GM23248 (cell line): ENCODE measurements around the gene RNF150. TPM values are rescaled to one million over a fixed set of nuclear protein-coding genes. Genes with fewer than 3 reads are reported as not detected.

Experiments used
- DNase-seq: peaks from one replicate; pipeline ENCODE4 v3.0.0-alpha.2; 2015
- H2AFZ ChIP-seq: fragments of 200-600 bp; sonication (generic); 2 replicates; pipeline ENCODE4 v1.6.1; 2016; ENCODE audit warnings: antibody characterized with exemption
- H3F3A ChIP-seq: fragments of 200-600 bp; sonication (generic); 2 replicates; pipeline ENCODE4 v1.6.1; 2016; ENCODE audit warnings: mild to moderate bottlenecking, antibody characterized with exemption, mixed run types; ENCODE audit not compliant: insufficient read depth
- H3K27ac ChIP-seq: fragments of 200-600 bp; sonication (generic); 2 replicates; pipeline ENCODE4 v1.5.1; 2016; ENCODE audit warnings: mild to moderate bottlenecking
- H3K27me3 ChIP-seq: fragments of 200-600 bp; sonication (generic); replicated peaks from 2 replicates; pipeline ENCODE4 v1.6.1; 2016; ENCODE audit warnings: mild to moderate bottlenecking; ENCODE audit not compliant: insufficient read depth
- H3K36me3 ChIP-seq: fragments of 200-600 bp; sonication (generic); 2 replicates; pipeline ENCODE4 v1.6.1; 2016; ENCODE audit warnings: low read depth, mild to moderate bottlenecking
- H3K4me1 ChIP-seq: fragments of 200-600 bp; sonication (generic); 2 replicates; pipeline ENCODE4 v1.6.1; 2016; ENCODE audit warnings: mild to moderate bottlenecking; ENCODE audit not compliant: insufficient read depth
- H3K4me2 ChIP-seq: fragments of 200-600 bp; sonication (generic); one replicate; pipeline ENCODE4 v1.6.1; 2016; ENCODE audit warnings: mild to moderate bottlenecking; ENCODE audit not compliant: unreplicated experiment
- H3K4me3 ChIP-seq: fragments of 200-600 bp; sonication (generic); 2 replicates; pipeline ENCODE4 v1.5.1; 2016; ENCODE audit warnings: mild to moderate bottlenecking
- H3K79me2 ChIP-seq: fragments of 200-600 bp; sonication (generic); 2 replicates; pipeline ENCODE4 v1.6.1; 2016; ENCODE audit warnings: mild to moderate bottlenecking; ENCODE audit not compliant: insufficient read depth
- H3K9ac ChIP-seq: fragments of 200-600 bp; sonication (generic); 2 replicates; pipeline ENCODE4 v1.6.1; 2016; ENCODE audit warnings: mild to moderate bottlenecking
- H3K9me2 ChIP-seq: fragments of 200-600 bp; sonication (generic); 2 replicates; pipeline ENCODE4 v1.6.1; 2016; ENCODE audit warnings: mixed run types, mild to moderate bottlenecking, moderate library complexity; ENCODE audit not compliant: insufficient read depth
- H3K9me3 ChIP-seq: fragments of 200-600 bp; sonication (generic); one replicate; pipeline ENCODE4 v1.6.1; 2017; ENCODE audit warnings: low read depth
- H4K20me1 ChIP-seq: fragments of 200-600 bp; sonication (generic); 2 replicates; pipeline ENCODE4 v1.6.0; 2016; ENCODE audit not compliant: insufficient read depth
- EZH2 ChIP-seq: fragments of 200-600 bp; sonication (generic); IDR thresholded peaks from 2 replicates; pipeline ENCODE4 v1.6.1; 2018; ENCODE audit warnings: antibody characterized with exemption, mild to moderate bottlenecking; ENCODE audit not compliant: insufficient read depth, poor library complexity, severe bottlenecking
- EZH2phosphoT487 ChIP-seq: fragments of 200-600 bp; sonication (generic); IDR thresholded peaks from 2 replicates; pipeline ENCODE4 v1.6.1; 2018; ENCODE audit warnings: antibody characterized with exemption, moderate library complexity, mild to moderate bottlenecking, low read depth; ENCODE audit not compliant: insufficient read depth
- WGBS, 2 experiments: methylation state at CpG; one replicate each; pipeline ENCODE4 v1.1.6; 2015 to 2017; ENCODE audit warnings: low lambda C conversion rate in 2 of 2, low coverage in 1 of 2; ENCODE audit errors: missing lambda C conversion rate in 2 of 2; 5-methylcytosine and 5-hydroxymethylcytosine counted together
- in situ Hi-C: fragments of 300-500 bp; cut with MboI; formaldehyde crosslinking; loops from 2 replicates; pipeline ENCODE4 v1.15.0; 2020
- polyA plus RNA-seq: library from polyadenylated mRNA; unstranded; fragments of >200 nt; fragmentation: Nextera tagmentation; extraction: Ambion mirVana; gene quantifications from 2 replicates; pipeline ENCODE4 v1.2.1, GENCODE V29; 2016
- total RNA-seq: library from RNA; depleted of rRNA; stranded (reverse); fragments of >200 nt; shearing (Covaris generic); gene quantifications from 2 replicates; pipeline ENCODE4 v1.2.3, GENCODE V29; 2014

RNF150 gene
- total and polyA plus RNA-seq, 2 experiments from 2014 or later = 4.8 to 10.5 TPM

- Histone ChIP-seq H3K79me2 (no peaks in the 10 kb centered on the region), H3K9me2 (no peaks in the 10 kb centered on the region), H3F3A (peaks cover 42% of the 10 kb centered on the region), H3K9me3 (no peaks in the 10 kb centered on the region), H4K20me1 (no peaks in the 10 kb centered on the region), H3K27me3 (no peaks in the 10 kb centered on the region), H3K4me2 (no peak overlapping the region), H3K4me1 (peaks cover 63% of the 10 kb centered on the region), H3K36me3 (no peaks in the 10 kb centered on the region), H3K4me3 (no peak overlapping the region), H2AFZ (no peak overlapping the region), H3K27ac (no peak overlapping the region), H3K9ac (no peak overlapping the region)
- WGBS, 2 experiments = 98% methylated on average over 2 of the region's 2 CpGs
- TF ChIP-seq EZH2phosphoT487 = no peak
- TF ChIP-seq EZH2 = no peak
- DNase-seq = no peak
- in situ Hi-C loops = no loop called here
Measured at GRCh38 chr4:140940589-140940988, 192.7 kb downstream of the RNF150 start.

GRCh38 chr4:140937866-140938265, 195.4 kb downstream of the RNF150 start:
- H2AFZ ChIP-seq = no peak overlapping the region
- H3K9ac ChIP-seq = 0 out of 2 replicates have a peak overlapping the region, but pooled peaks have one; percentile 18
- no peaks in the 10 kb centered on the region for H3K36me3 ChIP-seq
- peak overlapping the region; percentile 73 for H3K4me2 ChIP-seq
- TF ChIP-seq EZH2 = no peak
- TF ChIP-seq EZH2phosphoT487 = 0 out of 2 replicates have a peak, but pooled peaks have one; percentile 64
- in situ Hi-C loops = no loop called here
- H3K4me3 ChIP-seq = peak overlapping the region; percentile 31; the same call in 1 of the 2 replicates
- H3K9me3 ChIP-seq = no peaks in the 10 kb centered on the region
- H3K27ac ChIP-seq = peak overlapping the region; percentile 65
- 2 to 3% methylated on average over 6 of the region's 6 CpGs for WGBS, 2 experiments
- H4K20me1 ChIP-seq = no peaks in the 10 kb centered on the region
- H3K27me3 ChIP-seq = no peaks in the 10 kb centered on the region
- H3K9me2 ChIP-seq = no peaks in the 10 kb centered on the region
- no peaks in the 10 kb centered on the region for H3K79me2 ChIP-seq
- H3F3A ChIP-seq = peaks cover 19% of the 10 kb centered on the region
- H3K4me1 ChIP-seq = peaks cover 43% of the 10 kb centered on the region
- peak; percentile 92 for DNase-seq

GRCh38 chr4:140935254-140935653, 198.0 kb downstream of the RNF150 start:
- H2AFZ ChIP-seq = peak overlapping the region; percentile 21
- 28 to 31% methylated on average over 4 of the region's 4 CpGs for WGBS, 2 experiments

GRCh38 chr4:140932501-140933045, 200.7 kb downstream of the RNF150 start:
- in situ Hi-C loops = no loop called here

More at GRCh38 chr4:140935254-140935653, 198.0 kb downstream of the RNF150 start:
- peaks cover 11% of the 10 kb centered on the region; the same call in 1 of the 2 replicates for H3F3A ChIP-seq
- H3K4me1 ChIP-seq = peaks cover 46% of the 10 kb centered on the region
- H3K9me2 ChIP-seq = no peaks in the 10 kb centered on the region
- H3K4me3 ChIP-seq = no peak overlapping the region
- H4K20me1 ChIP-seq = no peaks in the 10 kb centered on the region
- no peaks in the 10 kb centered on the region for H3K79me2 ChIP-seq
- in situ Hi-C loops = no loop called here
- no peaks in the 10 kb centered on the region for H3K27me3 ChIP-seq
- no peaks in the 10 kb centered on the region for H3K36me3 ChIP-seq
- H3K9ac ChIP-seq = no peak overlapping the region
- no peaks in the 10 kb centered on the region for H3K9me3 ChIP-seq
- TF ChIP-seq EZH2phosphoT487 = no peak
- TF ChIP-seq EZH2 = no peak
- H3K27ac ChIP-seq = no peak overlapping the region
- H3K4me2 ChIP-seq = no peak overlapping the region
- peak; percentile 19 for DNase-seq

More at GRCh38 chr4:140932501-140933045, 200.7 kb downstream of the RNF150 start:
- no peak overlapping the region for H3K4me2 ChIP-seq
- no peak overlapping the region for H3K27ac ChIP-seq
- no peaks in the 10 kb centered on the region for H3K9me2 ChIP-seq
- H3K9me3 ChIP-seq = no peaks in the 10 kb centered on the region
- no peak for DNase-seq
- H4K20me1 ChIP-seq = no peaks in the 10 kb centered on the region
- no peak overlapping the region for H3K9ac ChIP-seq
- peaks cover 4% of the 10 kb centered on the region for H3F3A ChIP-seq
- no peak overlapping the region for H2AFZ ChIP-seq
- 95 to 100% methylated on average over 2 of the region's 2 CpGs for WGBS, 2 experiments
- H3K27me3 ChIP-seq = no peaks in the 10 kb centered on the region
- H3K36me3 ChIP-seq = no peaks in the 10 kb centered on the region
- TF ChIP-seq EZH2 (no peak), EZH2phosphoT487 (no peak)
- H3K79me2 ChIP-seq = no peaks in the 10 kb centered on the region
- peaks cover 27% of the 10 kb centered on the region for H3K4me1 ChIP-seq
- H3K4me3 ChIP-seq = no peak overlapping the region
